HEK293 (cell line): Measurements from ENCODE around the gene LRRC34.
A peak's percentile ranks its signal among the peaks of the same experiment; 100 is the strongest.

Source experiments
- ATF2 ChIP-seq: fragments of 450-650 bp; formaldehyde crosslinking; IDR thresholded peaks from 2 replicates; pipeline ENCODE4 v1.5.1; 2016; ENCODE audit warnings: missing biosample characterization, missing genetic modification characterization, low read depth
- BCL11B ChIP-seq: fragments of 450-650 bp; formaldehyde crosslinking; IDR thresholded peaks from 2 replicates; pipeline ENCODE4 v1.5.1; 2016; ENCODE audit warnings: low read depth, missing biosample characterization, missing genetic modification characterization
- KLF8 ChIP-seq: fragments of 450-650 bp; formaldehyde crosslinking; IDR thresholded peaks from 2 replicates; pipeline ENCODE4 v1.5.1; 2016; ENCODE audit warnings: missing biosample characterization, missing genetic modification characterization
- PRDM2 ChIP-seq: fragments of 450-650 bp; formaldehyde crosslinking; IDR thresholded peaks from 2 replicates; pipeline ENCODE4 v1.5.1; 2016; ENCODE audit warnings: missing biosample characterization, missing genetic modification characterization, borderline replicate concordance
- WT1 ChIP-seq: fragments of 450-650 bp; formaldehyde crosslinking; IDR thresholded peaks from 2 replicates; pipeline ENCODE4 v1.5.1; 2016; ENCODE audit warnings: missing biosample characterization, missing genetic modification characterization
- ZBTB11 ChIP-seq: fragments of 450-650 bp; formaldehyde crosslinking; conservative IDR thresholded peaks from 2 replicates; pipeline ENCODE4 v1.5.1; 2016; ENCODE audit warnings: low read depth, missing biosample characterization, missing genetic modification characterization
- ZNF341 ChIP-seq: fragments of 450-650 bp; formaldehyde crosslinking; IDR thresholded peaks from 2 replicates; pipeline ENCODE4; 2016; ENCODE audit warnings: low read depth, missing biosample characterization, missing genetic modification characterization
- ZNF518A ChIP-seq: fragments of 450-650 bp; formaldehyde crosslinking; conservative IDR thresholded peaks from 2 replicates; pipeline ENCODE4 v1.5.1; 2016; ENCODE audit warnings: low read depth, missing biosample characterization, missing genetic modification characterization
- ZNF596 ChIP-seq: fragments of 450-650 bp; IDR thresholded peaks from 2 replicates; pipeline ENCODE4 v1.5.0; 2018; ENCODE audit warnings: missing biosample characterization, mild to moderate bottlenecking, missing genetic modification characterization, moderate library complexity
- ZNF792 ChIP-seq: fragments of 450-650 bp; formaldehyde crosslinking; IDR thresholded peaks from 2 replicates; pipeline ENCODE4 v1.5.1; 2016; ENCODE audit warnings: missing biosample characterization, missing genetic modification characterization

LRRC34 gene

GRCh38 chr3:169764882-169765612, 47.7 kb downstream of the LRRC34 start, which contains the start of gene TERC (continued):
- TF ChIP-seq PRDM2 (tag by site-specific recombination) (no peak), ZBTB11 (tag by site-specific recombination) (peak; percentile 92), WT1 (tag by site-specific recombination) (0 out of 2 replicates have a peak, but pooled peaks have one; percentile 30), ZNF596 (tag by site-specific recombination) (no peak), KLF8 (tag by site-specific recombination) (peak; percentile 59), ZNF341 (peak; percentile 73), ZNF518A (tag by site-specific recombination) (peak; percentile 98), ATF2 (no peak), BCL11B (tag by site-specific recombination) (no peak), ZNF792 (tag by site-specific recombination) (no peak)
